ENCODE data around the gene CEP55.
"Not testable (repeated sequence)": the region's sequence is repeated elsewhere in the genome, so short reads cannot be mapped to it uniquely, and the experiment has no call there.

The CEP55 gene

GRCh38 chr10:93513091-93513490, 16.7 kb downstream of the CEP55 start:
- no peak for DNase-seq (ENCODE audit: low read depth)

- no peak for DNase-seq (ENCODE audit: low read depth)
These were observed 18.1 kb downstream of the CEP55 start for GRCh38 chr10:93514521-93514920.

- no peak for DNase-seq (ENCODE audit: low read depth)
These were observed 18.9 kb downstream of the CEP55 start for GRCh38 chr10:93515071-93516005.

GRCh38 chr10:93516006-93516380, 19.6 kb downstream of the CEP55 start:
- DNase-seq (ENCODE audit: low read depth), result no peak

GRCh38 chr10:93518531-93518930, 22.1 kb downstream of the CEP55 start:
- no peak for DNase-seq (ENCODE audit: low read depth)

- DNase-seq (ENCODE audit: low read depth), result no peak
These were observed 38.9 kb downstream of the CEP55 start for GRCh38 chr10:93535293-93535692.

- not testable (repeated sequence) for DNase-seq (ENCODE audit: low read depth)
These were observed 44.5 kb downstream of the CEP55 start for GRCh38 chr10:93540871-93541270.

- DNase-seq (ENCODE audit: low read depth), result no peak
These were observed 45.3 kb downstream of the CEP55 start for GRCh38 chr10:93541402-93542357.

- no peak for DNase-seq (ENCODE audit: low read depth)
These were observed 46.0 kb downstream of the CEP55 start for GRCh38 chr10:93542358-93542791.

- not testable (repeated sequence) for DNase-seq (ENCODE audit: low read depth)
These were observed 50.6 kb downstream of the CEP55 start for GRCh38 chr10:93546995-93547394.

- DNase-seq (ENCODE audit: low read depth), result no peak
These were observed 51.1 kb downstream of the CEP55 start for GRCh38 chr10:93547522-93547921.

- no peak for DNase-seq (ENCODE audit: low read depth)
These were observed 52.1 kb downstream of the CEP55 start for GRCh38 chr10:93548376-93549071.

- no peak for DNase-seq (ENCODE audit: low read depth)
These were observed 54.2 kb downstream of the CEP55 start for GRCh38 chr10:93550606-93551005.

- no peak for DNase-seq (ENCODE audit: low read depth)
These were observed 56.4 kb downstream of the CEP55 start for GRCh38 chr10:93552780-93553179.

- DNase-seq (ENCODE audit: low read depth), result no peak
These were observed 57.3 kb downstream of the CEP55 start for GRCh38 chr10:93553482-93554315.

GRCh38 chr10:93554316-93554663, 57.9 kb downstream of the CEP55 start:
- DNase-seq (ENCODE audit: low read depth), result no peak

GRCh38 chr10:93554760-93555432, 58.5 kb downstream of the CEP55 start:
- DNase-seq (ENCODE audit: low read depth), result no peak

- no peak for DNase-seq (ENCODE audit: low read depth)
These were observed 63.1 kb downstream of the CEP55 start for GRCh38 chr10:93559490-93559889.

GRCh38 chr10:93560541-93560940, 64.1 kb downstream of the CEP55 start:
- DNase-seq (ENCODE audit: low read depth), result no peak

- DNase-seq (ENCODE audit: low read depth), result no peak
These were observed 69.0 kb downstream of the CEP55 start for GRCh38 chr10:93565446-93565845.

Data from GM04504 (cell line).